Calu3 (cell line): ENCODE measurements around the gene ASIC2. TPM values are rescaled to one million over a fixed set of nuclear protein-coding genes. Genes with fewer than 3 reads are reported as not detected.
A peak's percentile ranks its signal among the peaks of the same experiment; 100 is the strongest.

Experiments
- BruUV-seq: library from RNA; stranded (reverse); fragments of 400-500 nt; replicated peaks from 2 replicates; lab custom pipeline; 2021; lab: Mats Ljungman, UMichigan
- CTCF ChIA-PET: fragments of 300-600 bp; sonication (Branson Sonifier 250); formaldehyde crosslinking; loops from one replicate; lab custom pipeline; 2022; ENCODE audit warnings: antibody characterized with exemption; lab: Charles Lee
- DNase-seq: peaks from one replicate; pipeline ENCODE4 v3.0.0; 2022
- H3K27ac Mint-ChIP-seq: one replicate; pipeline ENCODE4 v1.8.0; 2022; ENCODE audit warnings: mixed read lengths; ENCODE audit not compliant: unreplicated experiment
- H3K27me3 Mint-ChIP-seq: one replicate; pipeline ENCODE4 v1.8.0; 2022; ENCODE audit warnings: mixed read lengths; ENCODE audit not compliant: unreplicated experiment
- H3K36me3 Mint-ChIP-seq: one replicate; pipeline ENCODE4 v1.8.0; 2022; ENCODE audit warnings: mild to moderate bottlenecking, moderate library complexity, mixed read lengths; ENCODE audit not compliant: insufficient read depth, unreplicated experiment
- H3K4me1 Mint-ChIP-seq: one replicate; pipeline ENCODE4 v1.8.0; 2022; ENCODE audit warnings: mild to moderate bottlenecking, low read depth, mixed read lengths; ENCODE audit not compliant: unreplicated experiment
- H3K4me3 Mint-ChIP-seq: one replicate; pipeline ENCODE4 v1.8.0; 2022; ENCODE audit warnings: mild to moderate bottlenecking, low read depth, moderate library complexity, mixed read lengths; ENCODE audit not compliant: unreplicated experiment
- H3K9me3 Mint-ChIP-seq: one replicate; pipeline ENCODE4 v1.8.0; 2022; ENCODE audit warnings: low read depth, mixed read lengths; ENCODE audit not compliant: unreplicated experiment
- CTCF ChIP-seq: fragments of 200-600 bp; IDR thresholded peaks from one replicate; pipeline ENCODE4 v1.8.0; 2022; ENCODE audit warnings: antibody characterized with exemption; ENCODE audit not compliant: unreplicated experiment
- intact Hi-C: fragments of 100-400 bp; cut with micrococcal nuclease; formaldehyde crosslinking; loops from one replicate; pipeline ENCODE4 v1.10.0; 2022; ENCODE audit not compliant: unreplicated experiment
- total RNA-seq: library from RNA; stranded (reverse); gene quantifications from 2 replicates; pipeline ENCODE4 v1.2.3, GENCODE V29; 2022

ASIC2 gene
- total RNA-seq, 1 experiment from 2014 or later, result not detected

GRCh38 chr17:33040461-33040860, 252.6 kb downstream of the ASIC2 start:
- TF ChIP-seq CTCF, result no peak
- peaks cover 100% of the 10 kb centered on the region for H3K27me3 Mint-ChIP-seq
- H3K4me1 Mint-ChIP-seq, result no peaks in the 10 kb centered on the region
- no peak overlapping the region for H3K27ac Mint-ChIP-seq
- intact Hi-C loops, result no loop called here
- CTCF ChIA-PET, result no interaction called here
- BruUV-seq, result no TSS peak
- H3K9me3 Mint-ChIP-seq, result no peaks in the 10 kb centered on the region
- DNase-seq, result no peak
- no peak overlapping the region for H3K4me3 Mint-ChIP-seq
- no peaks in the 10 kb centered on the region for H3K36me3 Mint-ChIP-seq

GRCh38 chr17:33039874-33040273, 253.2 kb downstream of the ASIC2 start:
- BruUV-seq, result no TSS peak
- DNase-seq, result no peak
- intact Hi-C loops, result no loop called here
- H3K4me3 Mint-ChIP-seq, result no peak overlapping the region
- peaks cover 100% of the 10 kb centered on the region for H3K27me3 Mint-ChIP-seq
- no peaks in the 10 kb centered on the region for H3K4me1 Mint-ChIP-seq
- TF ChIP-seq CTCF, result no peak
- no peaks in the 10 kb centered on the region for H3K9me3 Mint-ChIP-seq
- no peak overlapping the region for H3K27ac Mint-ChIP-seq
- no peaks in the 10 kb centered on the region for H3K36me3 Mint-ChIP-seq
- CTCF ChIA-PET, result no interaction called here

- intact Hi-C loops, result no loop called here
- Mint-ChIP-seq H3K4me3 (no peak overlapping the region), H3K36me3 (no peaks in the 10 kb centered on the region), H3K9me3 (no peaks in the 10 kb centered on the region), H3K27ac (no peak overlapping the region), H3K4me1 (no peaks in the 10 kb centered on the region), H3K27me3 (peaks cover 100% of the 10 kb centered on the region)
- peak; percentile 24 for DNase-seq
- no peak for TF ChIP-seq CTCF
- CTCF ChIA-PET, result interaction anchor here (0.6 to 0.7 kb wide), 2 partner anchors 11 to 1208 kb away, joined by 3 to 5 read pairs; no protein-coding TSS in a partner anchor
- BruUV-seq, result no TSS peak
Measured at GRCh38 chr17:33038740-33039139, 254.4 kb downstream of the ASIC2 start.

- BruUV-seq, result no TSS peak
- CTCF ChIA-PET, result no interaction called here
- no peak overlapping the region for H3K4me3 Mint-ChIP-seq
- no peak for TF ChIP-seq CTCF
- intact Hi-C loops, result no loop called here
- no peak for DNase-seq
- H3K36me3 Mint-ChIP-seq, result no peaks in the 10 kb centered on the region
- no peaks in the 10 kb centered on the region for H3K9me3 Mint-ChIP-seq
- H3K27me3 Mint-ChIP-seq, result peaks cover 84% of the 10 kb centered on the region
- no peaks in the 10 kb centered on the region for H3K4me1 Mint-ChIP-seq
- no peak overlapping the region for H3K27ac Mint-ChIP-seq
Measured at GRCh38 chr17:33033176-33033575, 259.9 kb downstream of the ASIC2 start.
